Measurements from ENCODE around the gene WDR17.

The WDR17 gene

DNA sequence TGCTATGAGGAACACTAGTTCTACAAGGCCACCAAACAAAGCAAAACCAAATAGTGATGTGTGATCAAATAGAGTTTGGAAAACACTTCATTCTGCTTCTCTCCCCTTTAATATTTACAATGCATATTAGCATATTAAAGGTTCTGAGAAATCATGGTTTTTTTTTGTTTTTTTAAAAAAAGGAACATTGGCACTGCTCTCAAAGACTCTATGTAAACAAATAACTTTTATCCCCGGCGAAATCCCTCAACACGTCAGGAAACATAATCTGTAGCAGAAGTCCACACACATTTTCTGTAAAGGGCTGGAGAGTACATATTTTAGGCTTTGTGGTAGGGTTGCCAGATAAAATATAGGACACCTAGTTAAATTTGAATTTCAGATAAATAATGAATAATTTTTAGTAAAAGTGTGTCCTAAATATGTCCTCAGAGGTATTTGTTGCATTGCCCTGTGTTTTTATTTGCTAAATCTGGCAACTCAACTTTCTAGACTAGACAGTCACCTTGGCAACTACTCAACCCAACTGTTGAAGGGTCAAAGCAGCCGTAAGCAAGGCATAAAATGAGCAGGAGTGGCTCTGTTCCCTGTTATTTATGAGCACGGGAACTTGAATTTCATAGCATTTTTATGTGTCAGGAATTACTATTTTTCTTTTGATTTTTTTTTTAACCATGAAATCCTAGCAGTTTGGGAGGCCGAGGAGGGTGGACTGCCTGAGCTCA is 121.2 kb downstream of the WDR17 start:
- Histone ChIP-seq H3K4me2 (ENCODE audit: low read length, poor library complexity, severe bottlenecking) (no peak overlapping the region), H2BK120ac (ENCODE audit: low read depth, low read length) (no peak overlapping the region), H3K4me3 (ENCODE audit: insufficient read depth in 1 of 2, low read depth in 1 of 2, low read length in 2 of 2) (no peak overlapping the region), H3K36me3 (ENCODE audit: control insufficient read depth in 1 of 2, insufficient read depth in 2 of 2, low read depth in 1 of 2, low read length in 2 of 2) (no peaks in the 10 kb centered on the region), H2BK15ac (ENCODE audit: low read depth, poor library complexity, severe bottlenecking) (no peak overlapping the region), H4K8ac (ENCODE audit: low read length) (no peak overlapping the region), H3K4ac (ENCODE audit: low read depth in 1 of 2, low read length in 2 of 2) (no peak overlapping the region), H2BK5ac (ENCODE audit: low read depth, low read length, poor library complexity, severe bottlenecking) (no peak overlapping the region), H3K14ac (ENCODE audit: low read length in 2 of 2) (no peak overlapping the region), H3K23ac (ENCODE audit: low read length in 2 of 2) (no peak overlapping the region), H3K9me3 (ENCODE audit: control insufficient read depth, low read length) (no peaks in the 10 kb centered on the region), H4K91ac (ENCODE audit: low read length) (no peak overlapping the region), H3K9ac (ENCODE audit: low read length) (no peak overlapping the region), H2AFZ (ENCODE audit: low read depth, low read length) (no peak overlapping the region), H2BK12ac (ENCODE audit: low read length in 2 of 2) (no peak overlapping the region), H3K79me1 (replicated peaks; ENCODE audit: low read length, poor library complexity, severe bottlenecking) (no peaks in the 10 kb centered on the region), H3K27ac (ENCODE audit: low read length, poor library complexity, severe bottlenecking) (no peak overlapping the region), H3K4me1 (ENCODE audit: control insufficient read depth, insufficient read depth, low read depth, low read length) (no peaks in the 10 kb centered on the region), H3K18ac (ENCODE audit: low read depth in 1 of 2, low read length in 2 of 2) (no peak overlapping the region), H3K27me3 (ENCODE audit: control insufficient read depth in 1 of 2, insufficient read depth in 1 of 2, low read length in 2 of 2) (no peaks in the 10 kb centered on the region), H2AK5ac (ENCODE audit: low read length, severe bottlenecking) (no peak overlapping the region)
- no peak for DNase-seq
- WGBS: 90% methylated on average over 2 of the region's 6 CpGs

DNA sequence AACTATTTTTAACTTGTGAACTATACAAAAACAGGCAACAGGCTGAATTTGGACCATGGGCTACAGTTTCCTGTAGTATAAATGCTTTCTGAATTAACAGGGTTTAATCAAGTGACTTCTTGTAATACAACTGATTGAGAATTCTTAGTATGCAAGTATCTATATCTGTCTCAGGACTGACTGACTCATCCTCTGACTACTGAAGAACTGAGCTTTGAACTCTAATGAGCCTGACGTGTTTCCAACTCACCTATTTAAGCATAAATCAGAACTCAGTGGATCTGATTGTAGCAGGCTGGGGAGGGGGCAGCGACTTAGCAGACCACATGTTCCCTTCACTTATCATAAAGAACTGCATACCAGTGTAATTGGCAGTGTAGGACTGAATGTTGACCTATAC is 122.0 kb downstream of the WDR17 start:
- Histone ChIP-seq H3K4ac (ENCODE audit: low read depth in 1 of 2, low read length in 2 of 2) (no peak overlapping the region), H3K14ac (ENCODE audit: low read length in 2 of 2) (no peak overlapping the region), H3K18ac (ENCODE audit: low read depth in 1 of 2, low read length in 2 of 2) (peak overlapping the region in 1 of 2 experiments; percentile 21), H2BK12ac (ENCODE audit: low read length in 2 of 2) (no peak overlapping the region), H2BK5ac (ENCODE audit: low read depth, low read length, poor library complexity, severe bottlenecking) (no peak overlapping the region), H4K91ac (ENCODE audit: low read length) (no peak overlapping the region), H3K9me3 (ENCODE audit: control insufficient read depth, low read length) (no peaks in the 10 kb centered on the region), H3K36me3 (ENCODE audit: control insufficient read depth in 1 of 2, insufficient read depth in 2 of 2, low read depth in 1 of 2, low read length in 2 of 2) (no peaks in the 10 kb centered on the region), H3K79me1 (replicated peaks; ENCODE audit: low read length, poor library complexity, severe bottlenecking) (no peaks in the 10 kb centered on the region), H3K4me1 (ENCODE audit: control insufficient read depth, insufficient read depth, low read depth, low read length) (no peaks in the 10 kb centered on the region), H2BK15ac (ENCODE audit: low read depth, poor library complexity, severe bottlenecking) (no peak overlapping the region), H3K9ac (ENCODE audit: low read length) (no peak overlapping the region), H3K27me3 (ENCODE audit: control insufficient read depth in 1 of 2, insufficient read depth in 1 of 2, low read length in 2 of 2) (no peaks in the 10 kb centered on the region), H3K23ac (ENCODE audit: low read length in 2 of 2) (no peak overlapping the region), H2AK5ac (ENCODE audit: low read length, severe bottlenecking) (no peak overlapping the region), H2BK120ac (ENCODE audit: low read depth, low read length) (no peak overlapping the region), H3K4me2 (ENCODE audit: low read length, poor library complexity, severe bottlenecking) (no peak overlapping the region), H4K8ac (ENCODE audit: low read length) (no peak overlapping the region), H2AFZ (ENCODE audit: low read depth, low read length) (no peak overlapping the region), H3K4me3 (ENCODE audit: insufficient read depth in 1 of 2, low read depth in 1 of 2, low read length in 2 of 2) (no peak overlapping the region), H3K27ac (ENCODE audit: low read length, poor library complexity, severe bottlenecking) (no peak overlapping the region)
- WGBS: no CpG with 5 or more reads among the region's 2 CpGs
- peak; percentile 28 for DNase-seq

DNA sequence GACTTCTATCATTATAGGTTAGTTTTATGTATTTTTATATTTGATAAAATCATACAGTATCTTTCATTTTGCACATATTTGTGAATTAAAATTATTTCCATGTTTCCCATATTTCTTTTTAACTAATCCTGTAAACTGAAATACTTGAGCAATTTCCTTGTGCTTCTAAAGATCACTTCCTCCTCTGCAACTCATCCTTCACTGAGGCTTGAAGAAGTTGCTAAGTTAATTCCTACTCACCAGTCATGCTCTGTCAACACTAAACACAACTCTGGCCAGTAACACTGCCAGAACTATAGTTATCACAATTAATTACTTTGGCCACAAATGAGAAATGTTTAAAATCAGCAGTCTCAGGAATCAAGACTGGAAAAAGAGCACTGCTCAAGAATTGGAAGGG is 123.0 kb downstream of the WDR17 start:
- Histone ChIP-seq H2BK120ac (ENCODE audit: low read depth, low read length) (no peak overlapping the region), H3K18ac (ENCODE audit: low read depth in 1 of 2, low read length in 2 of 2) (no peak overlapping the region), H3K27ac (ENCODE audit: low read length, poor library complexity, severe bottlenecking) (no peak overlapping the region), H2AFZ (ENCODE audit: low read depth, low read length) (no peak overlapping the region), H3K9me3 (ENCODE audit: control insufficient read depth, low read length) (no peaks in the 10 kb centered on the region), H3K4me3 (ENCODE audit: insufficient read depth in 1 of 2, low read depth in 1 of 2, low read length in 2 of 2) (no peak overlapping the region), H2AK5ac (ENCODE audit: low read length, severe bottlenecking) (no peak overlapping the region), H4K91ac (ENCODE audit: low read length) (no peak overlapping the region), H4K8ac (ENCODE audit: low read length) (no peak overlapping the region), H2BK12ac (ENCODE audit: low read length in 2 of 2) (no peak overlapping the region), H2BK5ac (ENCODE audit: low read depth, low read length, poor library complexity, severe bottlenecking) (no peak overlapping the region), H3K4ac (ENCODE audit: low read depth in 1 of 2, low read length in 2 of 2) (no peak overlapping the region), H3K23ac (ENCODE audit: low read length in 2 of 2) (no peak overlapping the region), H3K36me3 (ENCODE audit: control insufficient read depth in 1 of 2, insufficient read depth in 2 of 2, low read depth in 1 of 2, low read length in 2 of 2) (no peaks in the 10 kb centered on the region), H2BK15ac (ENCODE audit: low read depth, poor library complexity, severe bottlenecking) (no peak overlapping the region), H3K27me3 (ENCODE audit: control insufficient read depth in 1 of 2, insufficient read depth in 1 of 2, low read length in 2 of 2) (no peaks in the 10 kb centered on the region), H3K9ac (ENCODE audit: low read length) (no peak overlapping the region), H3K14ac (ENCODE audit: low read length in 2 of 2) (no peak overlapping the region), H3K4me1 (ENCODE audit: control insufficient read depth, insufficient read depth, low read depth, low read length) (no peaks in the 10 kb centered on the region), H3K79me1 (replicated peaks; ENCODE audit: low read length, poor library complexity, severe bottlenecking) (no peaks in the 10 kb centered on the region), H3K4me2 (ENCODE audit: low read length, poor library complexity, severe bottlenecking) (no peak overlapping the region)
- no peak for DNase-seq

DNA sequence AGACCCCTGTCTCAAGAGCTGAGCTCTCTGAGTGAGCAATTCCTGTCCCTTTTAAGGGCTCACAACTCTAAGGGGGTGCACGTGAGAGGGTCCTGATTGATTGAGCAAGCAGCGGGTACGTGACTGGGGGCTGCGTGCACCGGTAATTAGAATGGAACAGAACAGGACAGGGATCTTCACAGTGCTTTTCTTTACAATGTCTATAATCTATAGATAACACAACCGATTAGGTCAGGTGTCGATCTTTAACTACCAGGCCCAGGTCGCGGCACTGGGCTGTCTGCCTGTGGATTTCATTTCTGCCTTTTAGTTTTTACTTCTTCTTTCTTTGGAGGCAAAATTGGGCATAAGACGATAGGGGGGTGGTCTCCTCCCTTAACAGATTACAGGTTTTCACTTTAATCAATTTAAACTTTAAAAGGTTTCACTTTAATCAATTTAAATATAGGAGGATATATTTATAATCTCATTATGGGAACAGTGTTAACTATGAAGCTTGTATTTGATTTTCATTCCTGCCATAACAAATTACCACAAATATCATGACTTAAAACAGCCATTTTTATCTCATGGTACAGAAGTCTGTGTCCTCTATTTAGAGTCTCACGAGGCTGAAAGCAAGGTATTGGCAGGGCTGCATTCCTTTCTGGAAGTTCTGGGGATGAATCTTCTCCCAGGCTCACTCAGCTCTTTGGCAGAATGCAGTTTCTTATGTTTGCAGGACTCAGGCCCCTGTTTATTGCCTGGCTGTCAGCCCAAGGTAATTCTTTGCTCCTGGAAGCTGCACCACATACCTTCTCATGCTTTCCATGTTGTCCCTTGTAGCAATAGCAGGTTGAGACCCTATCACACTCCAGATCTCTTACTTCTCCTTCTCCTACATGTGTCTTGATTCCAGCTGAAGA is 124.5 kb downstream of the WDR17 start:
- Histone ChIP-seq H4K91ac (ENCODE audit: low read length) (no peak overlapping the region), H3K36me3 (ENCODE audit: control insufficient read depth in 1 of 2, insufficient read depth in 2 of 2, low read depth in 1 of 2, low read length in 2 of 2) (no peaks in the 10 kb centered on the region), H2AK5ac (ENCODE audit: low read length, severe bottlenecking) (no peak overlapping the region), H2BK12ac (ENCODE audit: low read length in 2 of 2) (no peak overlapping the region), H2BK5ac (ENCODE audit: low read depth, low read length, poor library complexity, severe bottlenecking) (no peak overlapping the region), H3K27me3 (ENCODE audit: control insufficient read depth in 1 of 2, insufficient read depth in 1 of 2, low read length in 2 of 2) (no peaks in the 10 kb centered on the region), H3K14ac (ENCODE audit: low read length in 2 of 2) (no peak overlapping the region), H3K9ac (ENCODE audit: low read length) (no peak overlapping the region), H3K9me3 (ENCODE audit: control insufficient read depth, low read length) (no peaks in the 10 kb centered on the region), H2BK120ac (ENCODE audit: low read depth, low read length) (no peak overlapping the region), H3K4me3 (ENCODE audit: insufficient read depth in 1 of 2, low read depth in 1 of 2, low read length in 2 of 2) (no peak overlapping the region), H3K4me2 (ENCODE audit: low read length, poor library complexity, severe bottlenecking) (no peak overlapping the region), H4K8ac (ENCODE audit: low read length) (no peak overlapping the region), H3K23ac (ENCODE audit: low read length in 2 of 2) (no peak overlapping the region), H3K18ac (ENCODE audit: low read depth in 1 of 2, low read length in 2 of 2) (peak overlapping the region in 1 of 2 experiments; percentile 21), H2AFZ (ENCODE audit: low read depth, low read length) (no peak overlapping the region), H3K79me1 (replicated peaks; ENCODE audit: low read length, poor library complexity, severe bottlenecking) (no peaks in the 10 kb centered on the region), H2BK15ac (ENCODE audit: low read depth, poor library complexity, severe bottlenecking) (no peak overlapping the region), H3K4ac (ENCODE audit: low read depth in 1 of 2, low read length in 2 of 2) (peak overlapping the region in 1 of 2 experiments; percentile 17), H3K27ac (ENCODE audit: low read length, poor library complexity, severe bottlenecking) (no peak overlapping the region), H3K4me1 (ENCODE audit: control insufficient read depth, insufficient read depth, low read depth, low read length) (peaks cover 1% of the 10 kb centered on the region)
- WGBS: 92% methylated on average over 10 of the region's 11 CpGs
- DNase-seq: peak; percentile 5
